ENCODE results near the gene ZNF560.

The ZNF560 gene

GRCh38 chr19:9435279-9436268 lies 62.8 kb downstream of the ZNF560 start, which contains the start of gene ZNF266:
Gene ZNF266 (minus strand): TSS chr19:9435573. CDS start chr19:9420089, 15,484 bp downstream.
- DNase-seq (ENCODE audit: low spot score) = peak; percentile 88

- DNase-seq (ENCODE audit: low spot score) = peak; percentile 13
Observed at GRCh38 chr19:9431475-9431874, 66.9 kb downstream of the ZNF560 start.

- no peak for DNase-seq (ENCODE audit: low spot score)
Observed at GRCh38 chr19:9430444-9430843, 68.0 kb downstream of the ZNF560 start.

GRCh38 chr19:9427941-9428340 lies 70.5 kb downstream of the ZNF560 start:
- DNase-seq (ENCODE audit: low spot score) = no peak
